GM12878 (cell line): ENCODE results near the gene AP3D1.

Experiments
- CEBPZ ChIP-seq: fragments of 150-350 bp; IDR thresholded peaks from 2 replicates; pipeline ENCODE4 v1.6.1; 2016; ENCODE audit warnings: low read depth, low read length
- CTCF ChIP-seq, 3 experiments: IDR thresholded peaks in 2 of 3; conservative IDR thresholded peaks in 1 of 3; 2 replicates each; pipeline ENCODE4 v1.5.1; 2011; ENCODE audit warnings: low read depth in 3 of 3, low read length in 3 of 3, mild to moderate bottlenecking in 3 of 3, control low read depth in 2 of 3, moderate library complexity in 2 of 3, inconsistent platforms in 1 of 3, mixed read lengths in 1 of 3; ENCODE audit not compliant: control insufficient read depth in 2 of 3, insufficient read depth in 1 of 3; ENCODE audit errors: extremely low read depth in 1 of 3
- EED ChIP-seq: sonication (generic); IDR thresholded peaks from 2 replicates; pipeline ENCODE4 v1.6.1; 2016; ENCODE audit warnings: antibody characterized with exemption, low read depth
- HDAC6 ChIP-seq: fragments of 200-600 bp; sonication (generic); IDR thresholded peaks from one replicate; pipeline ENCODE4 v1.8.0; 2017; ENCODE audit warnings: antibody characterized with exemption; ENCODE audit not compliant: unreplicated experiment
- MXI1 ChIP-seq: fragments of 150-350 bp; IDR thresholded peaks from 2 replicates; pipeline ENCODE4 v1.6.1; 2011; ENCODE audit warnings: low read depth, mild to moderate bottlenecking, inconsistent platforms, low read length, improper control_type of control experiment
- NR2C1 ChIP-seq: fragments of 450-650 bp; IDR thresholded peaks from 2 replicates; pipeline ENCODE4 v1.6.1; 2017; ENCODE audit warnings: antibody characterized with exemption, mild to moderate bottlenecking, moderate library complexity
- POLR2A ChIP-seq: IDR thresholded peaks from 2 replicates; pipeline ENCODE4 v1.6.1; 2011; ENCODE audit warnings: low read depth, mild to moderate bottlenecking, low read length
- PRDM15 ChIP-seq: fragments of 450-650 bp; formaldehyde crosslinking; IDR thresholded peaks from 2 replicates; pipeline ENCODE4 v1.4.0; 2020; ENCODE audit warnings: mild to moderate bottlenecking, moderate library complexity
- RB1 ChIP-seq: fragments of 450-650 bp; formaldehyde crosslinking; IDR thresholded peaks from 2 replicates; pipeline ENCODE4 v1.6.1; 2017; ENCODE audit warnings: mild to moderate bottlenecking, borderline replicate concordance
- RBBP5 ChIP-seq: fragments of 200-600 bp; sonication (generic); conservative IDR thresholded peaks from 2 replicates; pipeline ENCODE4 v1.6.1; 2016
- SIX5 ChIP-seq: IDR thresholded peaks from 2 replicates; pipeline ENCODE4 v1.6.1; 2011; ENCODE audit warnings: mild to moderate bottlenecking, low read depth, low read length, moderate library complexity; ENCODE audit not compliant: severe bottlenecking
- TAF1 ChIP-seq: IDR thresholded peaks from 2 replicates; pipeline ENCODE4 v1.6.1; 2011; ENCODE audit warnings: mild to moderate bottlenecking, low read depth, low read length, borderline replicate concordance

GRCh38 chr19:2170987-2171348 lies 19.6 kb upstream of the AP3D1 start:
- no peak for TF ChIP-seq CTCF (IDR thresholded peaks at IDR 0.05 in 2 of 3, conservative IDR thresholded peaks at IDR 0.05 in 1 of 3; ENCODE audit: control insufficient read depth in 2 of 3, extremely low read depth in 1 of 3, insufficient read depth in 1 of 3, low read depth in 3 of 3, low read length in 3 of 3)
- no peak for TF ChIP-seq NR2C1
- no peak for TF ChIP-seq TAF1
- no peak for TF ChIP-seq SIX5
- no peak for TF ChIP-seq CEBPZ
- no peak for TF ChIP-seq RBBP5
- no peak for TF ChIP-seq MXI1
- no peak for TF ChIP-seq PRDM15 (CRISPR knock-in tag)
- no peak for TF ChIP-seq EED
- no peak; the same call in 1 of the 2 replicates for TF ChIP-seq POLR2A
- TF ChIP-seq RB1, result no peak
- no peak for TF ChIP-seq HDAC6
